SU-DHL-6 (cell line): Measurements from ENCODE around the gene WNT3A.
"Not testable (repeated sequence)": the region's sequence is repeated elsewhere in the genome, so short reads cannot be mapped to it uniquely, and the experiment has no call there.

ENCODE experiments used
- CTCF ChIP-seq: fragments of 200-600 bp; sonication (generic); IDR thresholded peaks from one replicate; pipeline ENCODE4 v1.5.1; 2017; ENCODE audit warnings: antibody characterized with exemption, mild to moderate bottlenecking, low read length, moderate library complexity; ENCODE audit not compliant: insufficient read depth, poor library complexity, severe bottlenecking
- EZH2phosphoT487 ChIP-seq: fragments of 200-600 bp; sonication (generic), shearing (Covaris generic); conservative IDR thresholded peaks from 2 replicates; pipeline ENCODE4 v1.6.1; 2018; ENCODE audit warnings: mild to moderate bottlenecking, antibody characterized with exemption, low read length, moderate library complexity, mixed read lengths

GRCh38 chr1:227971643-227972282 lies 35.0 kb upstream of the WNT3A start:
- not testable (repeated sequence) for TF ChIP-seq CTCF, EZH2phosphoT487
